Liver (tissue), 9 donors: ENCODE data around the gene TMEM236. TPM values are rescaled to one million over a fixed set of nuclear protein-coding genes. Genes with fewer than 3 reads are reported as not detected.

Experiments used
- DNase-seq: peaks from one replicate; pipeline ENCODE4 v3.0.0-alpha.2; 2017; ENCODE audit warnings: low spot score
- H3K27ac ChIP-seq, 2 donors: one replicate each; pipeline ENCODE4 v1.7.0; 2013; ENCODE audit warnings: inconsistent platforms in 2 of 2, low read length in 2 of 2, control low read depth in 1 of 2, low read depth in 1 of 2, mild to moderate bottlenecking in 1 of 2
- H3K27me3 ChIP-seq, 4 donors: one replicate each; pipeline versions ENCODE4 v1.6.1 to v1.7.0; 2013; ENCODE audit warnings: low read length in 3 of 4, inconsistent platforms in 1 of 4, mild to moderate bottlenecking in 1 of 4, moderate library complexity in 1 of 4; ENCODE audit not compliant: control insufficient read depth in 4 of 4, insufficient read depth in 4 of 4
- H3K36me3 ChIP-seq, 4 donors: one replicate each; pipeline versions ENCODE4 v1.6.1 to v1.7.0; 2013; ENCODE audit warnings: low read length in 3 of 4, mild to moderate bottlenecking in 3 of 4, low read depth in 1 of 4, moderate library complexity in 1 of 4; ENCODE audit not compliant: control insufficient read depth in 4 of 4, insufficient read depth in 3 of 4
- H3K4me1 ChIP-seq, 4 donors: one replicate each; pipeline versions ENCODE4 v1.6.1 to v1.7.0; 2013; ENCODE audit warnings: low read length in 3 of 4, mild to moderate bottlenecking in 3 of 4, moderate library complexity in 1 of 4; ENCODE audit not compliant: control insufficient read depth in 4 of 4, insufficient read depth in 4 of 4
- H3K4me3 ChIP-seq, 3 donors: one replicate each; pipeline versions ENCODE4 v1.6.1 to v1.7.0; 2013; ENCODE audit warnings: low read length in 3 of 3, control low read depth in 1 of 3, low read depth in 1 of 3, mild to moderate bottlenecking in 1 of 3
- H3K9ac ChIP-seq, 2 donors: one replicate each; pipeline ENCODE4 v1.7.0; 2013; ENCODE audit warnings: low read length in 2 of 2, mild to moderate bottlenecking in 2 of 2, moderate library complexity in 2 of 2, control low read depth in 1 of 2, low read depth in 1 of 2
- H3K9me3 ChIP-seq, 4 donors: one replicate each; pipeline versions ENCODE4 v1.6.1 to v1.7.0; 2013; ENCODE audit warnings: low read length in 3 of 4; ENCODE audit not compliant: control insufficient read depth in 4 of 4
- CTCF ChIP-seq: fragments of 150-350 bp; IDR thresholded peaks from 2 replicates; pipeline ENCODE4 v1.5.1; 2017; ENCODE audit warnings: improper control_type of control experiment, low read depth, low read length; ENCODE audit not compliant: missing input control
- FOXA1 ChIP-seq: IDR thresholded peaks from 2 replicates; pipeline ENCODE4 v1.6.1; 2016; ENCODE audit warnings: antibody characterized with exemption
- FOXA2 ChIP-seq: IDR thresholded peaks from 2 replicates; pipeline ENCODE4 v1.6.1; 2016; ENCODE audit warnings: antibody characterized with exemption
- GABPA ChIP-seq, 2 donors: IDR thresholded peaks in 1 of 2; conservative IDR thresholded peaks in 1 of 2; 2 replicates each; pipeline ENCODE4 v1.6.1; 2016; ENCODE audit warnings: antibody characterized with exemption in 2 of 2, mild to moderate bottlenecking in 1 of 2, moderate library complexity in 1 of 2
- HNF4G ChIP-seq: IDR thresholded peaks from 2 replicates; pipeline ENCODE4 v1.6.1; 2016; ENCODE audit warnings: antibody characterized with exemption
- JUND ChIP-seq, 2 donors: IDR thresholded peaks; 2 replicates each; pipeline ENCODE4 v1.6.1; 2016; ENCODE audit warnings: antibody characterized with exemption in 2 of 2
- MAX ChIP-seq: IDR thresholded peaks from 2 replicates; pipeline ENCODE4 v1.6.1; 2016; ENCODE audit warnings: antibody characterized with exemption
- NR2F2 ChIP-seq: IDR thresholded peaks from 2 replicates; pipeline ENCODE4 v1.6.1; 2016; ENCODE audit warnings: antibody characterized with exemption
- REST ChIP-seq: IDR thresholded peaks from 2 replicates; pipeline ENCODE4 v1.6.1; 2016; ENCODE audit warnings: antibody characterized with exemption, mild to moderate bottlenecking
- RXRA ChIP-seq, 2 donors: IDR thresholded peaks; 2 replicates each; pipeline ENCODE4 v1.6.1; 2017 to 2018; ENCODE audit warnings: antibody characterized with exemption in 2 of 2, mild to moderate bottlenecking in 1 of 2
- SP1 ChIP-seq: IDR thresholded peaks from 2 replicates; pipeline ENCODE4 v1.6.1; 2018; ENCODE audit warnings: antibody characterized with exemption, mild to moderate bottlenecking
- TAF1 ChIP-seq: conservative IDR thresholded peaks from 2 replicates; pipeline ENCODE4 v1.6.1; 2016; ENCODE audit warnings: antibody characterized with exemption, mild to moderate bottlenecking
- YY1 ChIP-seq: IDR thresholded peaks from 2 replicates; pipeline ENCODE4 v1.6.1; 2016; ENCODE audit warnings: antibody characterized with exemption, mild to moderate bottlenecking
- ZBTB33 ChIP-seq: IDR thresholded peaks from 2 replicates; pipeline ENCODE4 v1.6.1; 2016; ENCODE audit warnings: antibody characterized with exemption
- WGBS: extraction: QIAGEN DNeasy Blood & Tissue Kit; methylation state at CpG from one replicate; pipeline ENCODE4 v1.1.7; 2013; 5-methylcytosine and 5-hydroxymethylcytosine counted together
- polyA plus RNA-seq, 2 donors: library from polyadenylated mRNA; stranded (reverse) in 1 of 2; unstranded in 1 of 2; fragments of 200-250 nt in 1 of 2; fragments of >200 nt in 1 of 2; fragmentation: Nextera tagmentation in 1 of 2; extraction: Ambion mirVana in 1 of 2; gene quantifications; one replicate each; pipeline versions ENCODE4 v1.2.1 to v1.2.3, GENCODE V29; 2013 to 2015
- total RNA-seq, 2 donors: library from RNA; depleted of rRNA; stranded (reverse); fragments of >200 nt; gene quantifications; one replicate each; pipeline ENCODE4 v1.2.3, GENCODE V29; 2014
- donor health status: healthy.
- donor health status: healthy.
- donor health status: healthy.
- donor health status: healthy.
- donor health status: healthy.

TMEM236 gene
- total and polyA plus RNA-seq, 4 donors, result 0.07 to 0.28 (median 0.12) TPM

- Histone ChIP-seq H3K9me3 (no peaks in the 10 kb centered on the region), H3K9ac (no peak overlapping the region), H3K4me1 (no peaks in the 10 kb centered on the region), H3K36me3 (no peaks in the 10 kb centered on the region), H3K27me3 (peaks cover 0 to 2% (median 0%) of the 10 kb centered on the region in 4 donors), H3K27ac (no peak overlapping the region), H3K4me3 (no peak overlapping the region)
- no peak for TF ChIP-seq YY1
- no peak for TF ChIP-seq TAF1
- no peak for TF ChIP-seq JUND (IDR thresholded peaks at IDR 0.05)
- TF ChIP-seq FOXA1, result no peak
- TF ChIP-seq MAX, result no peak
- TF ChIP-seq GABPA (IDR thresholded peaks at IDR 0.05 in 1 of 2, conservative IDR thresholded peaks at IDR 0.05 in 1 of 2), result no peak
- TF ChIP-seq ZBTB33, result no peak
- no peak for TF ChIP-seq CTCF
- TF ChIP-seq SP1, result no peak
- TF ChIP-seq NR2F2, result no peak
- TF ChIP-seq HNF4G, result no peak
- TF ChIP-seq REST, result no peak
- no peak for TF ChIP-seq FOXA2
- no peak for TF ChIP-seq RXRA (IDR thresholded peaks at IDR 0.05)
- no peak for DNase-seq
- 65% methylated on average over 1 of the region's 1 CpG for WGBS
Measured at GRCh38 chr10:17817316-17817715, 65.3 kb downstream of the TMEM236 start.

GRCh38 chr10:17817790-17818189 is 65.8 kb downstream of the TMEM236 start:
- DNase-seq, result no peak
- no peak overlapping the region for H3K4me3 ChIP-seq
- WGBS, result 68% methylated on average over 3 of the region's 3 CpGs
- H3K9me3 ChIP-seq, result no peaks in the 10 kb centered on the region
- no peak overlapping the region for H3K9ac ChIP-seq
- peaks cover 0 to 2% (median 0%) of the 10 kb centered on the region in 4 donors for H3K27me3 ChIP-seq
- H3K27ac ChIP-seq, result no peak overlapping the region
- H3K36me3 ChIP-seq, result no peaks in the 10 kb centered on the region
- TF ChIP-seq ZBTB33, result no peak
- H3K4me1 ChIP-seq, result no peaks in the 10 kb centered on the region
